GM18520 (cell line): ENCODE data around the gene IDH3A.

Experiments
- ATAC-seq: cut with Tn5 transposase; IDR thresholded peaks from one replicate; pipeline ENCODE4 v1.9.1; 2021; ENCODE audit not compliant: unreplicated experiment

The IDH3A gene

GRCh38 chr15:78149068-78149804 is at the start of gene IDH3A:
Gene IDH3A, plus strand, starts transcription at chr15:78149362. Its CDS starts 42 bp downstream, at chr15:78149404.
- peak; percentile 70 for ATAC-seq

DNA sequence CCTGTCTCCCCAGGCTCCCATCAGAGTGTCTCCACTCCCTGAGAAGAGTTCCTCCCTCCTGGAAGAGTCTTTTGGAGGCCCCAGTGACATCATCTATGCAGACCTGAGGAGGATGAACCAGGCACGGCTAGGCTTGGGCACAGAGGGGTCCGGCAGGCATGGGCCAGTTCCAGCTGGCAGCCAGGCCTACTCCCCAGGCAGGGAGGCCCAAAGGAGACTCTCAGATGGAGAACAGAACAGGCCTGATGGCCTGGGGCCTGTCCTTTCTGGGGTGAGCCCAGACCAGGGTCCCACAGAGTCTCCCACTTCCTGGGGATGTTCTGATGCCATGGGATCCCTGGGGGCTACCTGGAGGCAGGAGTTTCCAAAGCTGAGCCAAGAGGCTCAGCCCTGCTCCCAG is 48.3 kb upstream of the IDH3A start:
- ATAC-seq = no peak

- ATAC-seq = no peak
Observed at GRCh38 chr15:78101423-78102105, 47.6 kb upstream of the IDH3A start.

DNA sequence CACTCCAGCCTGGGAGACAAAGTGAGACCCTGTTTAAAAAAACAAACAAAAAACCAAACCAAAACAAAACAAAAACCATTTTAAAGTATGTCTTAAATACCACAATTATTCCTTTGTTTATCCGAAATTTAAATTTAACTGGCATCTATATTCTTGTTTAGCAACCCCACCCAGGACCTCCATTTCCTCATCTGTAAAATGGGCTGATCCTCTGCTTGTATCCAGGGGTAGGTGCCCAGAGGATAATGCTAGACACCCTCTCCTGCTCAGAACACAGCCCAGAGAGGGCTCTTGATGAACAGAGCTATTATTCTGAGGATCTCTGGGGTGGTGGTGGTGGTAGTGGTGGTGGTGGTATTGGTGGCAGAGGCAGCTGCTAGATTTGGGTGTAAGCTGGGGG is 47.0 kb upstream of the IDH3A start:
- ATAC-seq = no peak

DNA sequence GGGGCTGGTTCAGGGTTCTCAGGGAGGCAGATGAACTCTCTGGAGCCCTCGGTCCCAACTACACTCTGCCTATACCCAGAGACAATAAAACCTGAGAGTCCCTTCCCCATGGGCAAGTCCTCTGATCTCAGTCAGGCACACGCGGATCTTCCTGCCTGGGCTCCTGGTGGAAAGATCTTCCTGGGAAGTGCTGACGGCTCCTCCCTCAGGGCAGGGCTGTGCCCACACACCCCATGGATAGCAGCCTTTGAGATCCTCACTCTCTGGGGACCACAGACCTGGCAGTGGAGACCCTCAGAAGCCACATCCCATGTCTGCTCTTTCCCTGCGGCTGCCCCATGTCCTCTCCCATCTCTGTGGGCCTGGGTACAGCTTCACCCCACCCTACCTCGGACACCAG is 46.4 kb upstream of the IDH3A start:
- ATAC-seq = no peak

- ATAC-seq = peak; percentile 55
Observed at GRCh38 chr15:78103406-78104118, 45.6 kb upstream of the IDH3A start.

DNA sequence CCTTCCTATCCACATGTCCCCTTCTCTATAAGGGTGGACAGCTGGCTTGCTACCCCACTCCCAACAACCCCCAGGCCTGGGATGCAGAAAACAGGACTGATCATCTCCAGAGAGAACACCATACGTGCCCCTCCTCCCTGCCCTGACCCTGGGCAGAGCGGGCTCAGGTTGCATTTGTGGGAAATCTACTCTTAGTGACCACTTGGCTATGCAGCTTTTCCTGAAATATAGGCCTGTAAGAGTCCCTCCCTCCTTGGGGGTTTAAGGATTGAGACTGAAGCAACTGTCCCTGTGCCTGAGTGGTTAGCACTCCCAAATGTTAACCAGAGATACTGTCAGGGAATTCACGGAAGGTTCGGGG is 45.1 kb upstream of the IDH3A start:
- no peak for ATAC-seq

DNA sequence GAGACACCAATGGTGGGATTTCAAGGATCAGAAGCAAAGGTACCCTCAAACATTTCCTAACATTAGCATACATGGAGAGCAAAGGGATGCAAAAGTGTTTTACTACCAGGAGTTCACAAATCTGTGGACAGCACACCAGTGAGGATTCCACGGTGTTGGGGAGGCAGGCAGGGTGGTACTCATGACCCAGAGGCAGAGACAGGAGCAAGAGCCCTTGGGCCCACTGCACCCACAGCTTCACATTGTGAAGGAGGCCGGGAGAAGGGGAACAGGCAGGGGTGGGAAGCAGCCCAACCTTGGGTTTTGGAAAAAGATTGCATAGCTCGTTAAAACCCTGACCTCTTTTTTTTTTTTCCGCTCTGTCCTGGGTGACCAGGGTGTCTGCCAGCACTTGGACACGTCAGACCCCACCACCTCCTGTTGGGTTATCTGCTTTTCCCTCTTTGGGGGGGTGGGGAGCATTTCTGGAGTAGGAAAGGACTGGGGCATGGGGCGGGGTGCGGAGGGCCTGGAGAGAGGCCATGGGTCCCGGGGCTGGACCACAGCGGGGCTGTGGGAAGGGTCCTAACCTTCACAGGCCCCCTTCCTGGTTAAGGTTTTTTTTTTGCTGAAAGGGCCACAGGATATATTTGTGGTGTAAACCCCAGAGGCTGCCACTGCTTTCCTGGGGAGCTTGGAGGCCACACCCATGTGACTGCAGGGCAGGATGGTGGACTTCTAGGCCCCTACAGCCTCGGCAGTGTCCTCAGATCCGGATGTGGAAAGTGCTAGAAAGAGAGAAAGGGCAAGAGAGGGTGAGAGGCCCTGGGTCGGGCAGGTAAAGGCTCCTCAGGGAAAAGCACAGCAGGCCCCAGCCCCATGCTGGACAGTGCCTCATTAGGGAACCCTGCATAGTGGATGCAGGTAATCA is 44.3 kb upstream of the IDH3A start:
- ATAC-seq = no peak

DNA sequence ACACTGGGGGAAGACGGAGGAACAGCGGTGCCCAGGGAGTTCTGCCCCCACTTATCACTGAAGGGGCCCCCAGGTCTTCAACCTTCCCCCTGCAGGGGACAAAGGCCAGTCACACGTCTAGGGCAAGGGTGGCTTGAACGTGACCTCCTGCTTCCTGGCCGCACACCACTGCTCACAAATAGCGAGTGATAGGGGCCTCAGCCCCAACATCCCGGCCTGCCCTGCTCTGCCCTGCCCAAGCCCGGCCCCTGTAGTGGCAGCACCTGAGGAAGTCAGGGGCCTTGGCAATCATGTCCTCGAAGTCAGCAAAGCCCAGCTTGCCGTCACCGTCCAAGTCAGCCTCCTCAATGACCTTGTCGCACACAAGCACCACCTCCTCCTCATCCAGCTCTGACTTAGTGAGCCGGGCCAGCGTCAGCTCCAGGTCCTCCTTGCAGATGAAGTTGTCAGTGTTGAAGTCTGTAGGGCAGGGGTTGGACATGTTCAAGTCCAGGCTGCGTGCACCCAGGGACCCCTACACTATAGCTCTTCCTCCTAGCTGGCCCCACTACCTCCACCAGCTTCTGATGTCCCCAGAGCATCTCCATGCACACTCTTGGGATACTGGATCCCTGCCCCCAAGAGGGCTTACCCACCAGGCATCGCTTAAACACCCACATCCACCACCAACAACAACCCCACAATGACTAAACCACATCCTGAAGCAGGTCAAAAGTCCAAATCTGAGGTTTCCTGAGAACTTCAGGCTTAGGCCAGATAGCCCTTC is 43.5 kb upstream of the IDH3A start:
- ATAC-seq = no peak

DNA sequence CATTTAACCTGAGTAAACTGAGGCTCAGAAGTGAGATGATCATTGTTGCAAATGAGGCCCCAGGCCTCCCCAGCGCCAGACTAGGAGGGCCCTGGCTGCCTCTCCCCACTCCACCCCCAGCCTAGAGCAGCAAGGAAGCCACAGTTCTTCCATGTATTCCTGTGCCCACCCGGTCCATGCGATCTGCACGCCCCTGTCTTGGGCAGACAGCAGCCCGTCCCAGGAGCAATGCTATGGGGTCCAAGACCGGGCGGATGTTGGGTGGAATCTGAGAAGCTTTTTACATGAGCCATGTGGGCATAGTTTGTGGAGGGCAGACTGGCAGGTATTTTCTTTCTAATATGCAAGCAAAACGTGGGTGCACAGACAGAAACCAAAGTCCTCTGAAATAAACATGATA is 41.7 kb upstream of the IDH3A start:
- no peak for ATAC-seq

GRCh38 chr15:78108300-78109084 is 40.7 kb upstream of the IDH3A start:
- ATAC-seq = peak; percentile 36

DNA sequence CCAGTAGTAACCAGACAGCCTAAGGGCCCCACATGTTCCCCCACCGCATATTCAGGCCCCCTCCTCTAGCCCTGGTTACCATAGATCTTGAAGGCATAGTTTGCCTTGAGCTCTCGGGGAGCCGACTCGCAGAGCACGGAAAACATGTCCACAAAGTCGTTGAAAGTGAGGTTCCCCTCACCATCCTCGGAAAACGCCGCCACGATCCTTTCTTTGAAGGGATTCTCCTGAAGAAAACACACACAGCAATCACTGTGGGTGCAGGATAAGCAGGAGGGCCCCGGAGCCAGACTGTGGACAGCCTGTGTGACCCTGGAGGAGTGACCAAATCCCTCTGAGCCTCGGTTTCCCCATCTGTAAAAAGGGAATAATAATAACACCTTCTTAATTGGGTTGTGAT is 40.0 kb upstream of the IDH3A start:
- ATAC-seq = no peak

DNA sequence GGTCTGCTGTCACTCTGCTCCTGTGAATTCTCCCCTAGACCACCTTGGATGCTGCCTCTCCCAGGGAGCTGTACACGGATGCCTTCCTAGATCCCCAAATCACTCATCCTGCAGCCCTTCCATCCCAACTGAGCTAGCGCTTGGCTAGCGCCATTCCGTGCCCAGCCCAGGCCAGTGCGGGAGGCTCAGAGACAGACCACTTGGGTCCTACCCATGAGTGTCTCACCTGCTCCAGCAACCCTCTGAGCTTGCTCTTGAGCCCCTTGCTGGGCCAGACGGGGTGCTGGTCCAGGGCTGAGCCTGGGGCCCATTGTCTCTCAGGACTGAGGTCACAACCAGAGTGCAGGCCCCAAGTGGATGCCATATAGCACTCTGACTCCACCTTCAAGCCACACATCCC is 39.1 kb upstream of the IDH3A start:
- ATAC-seq = no peak

GRCh38 chr15:78110916-78111475 is 38.2 kb upstream of the IDH3A start:
- no peak for ATAC-seq

- no peak for ATAC-seq
Observed at GRCh38 chr15:78111788-78112187, 37.4 kb upstream of the IDH3A start.

- ATAC-seq = no peak
Observed at GRCh38 chr15:78112551-78112950, 36.6 kb upstream of the IDH3A start.

DNA sequence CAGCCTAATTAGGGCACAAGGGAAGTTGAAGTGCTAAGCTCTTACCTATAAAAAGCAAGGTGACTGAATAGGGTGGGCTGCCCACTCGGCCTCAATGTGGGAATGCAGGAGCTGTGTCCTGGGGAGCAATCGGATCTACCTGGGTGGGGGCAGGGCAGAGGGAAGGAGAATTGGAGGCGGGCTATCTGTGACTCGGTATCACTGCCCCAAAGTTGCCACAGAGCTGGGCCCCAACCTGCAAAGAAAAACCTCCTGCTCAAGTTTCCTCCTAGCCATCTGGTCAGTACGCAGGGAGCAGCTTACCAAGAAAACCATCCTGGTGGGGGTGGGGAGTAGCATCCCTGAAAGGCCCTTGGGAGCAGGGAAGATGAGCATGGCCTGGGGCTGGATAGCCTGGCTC is 28.6 kb upstream of the IDH3A start:
- no peak for ATAC-seq

DNA sequence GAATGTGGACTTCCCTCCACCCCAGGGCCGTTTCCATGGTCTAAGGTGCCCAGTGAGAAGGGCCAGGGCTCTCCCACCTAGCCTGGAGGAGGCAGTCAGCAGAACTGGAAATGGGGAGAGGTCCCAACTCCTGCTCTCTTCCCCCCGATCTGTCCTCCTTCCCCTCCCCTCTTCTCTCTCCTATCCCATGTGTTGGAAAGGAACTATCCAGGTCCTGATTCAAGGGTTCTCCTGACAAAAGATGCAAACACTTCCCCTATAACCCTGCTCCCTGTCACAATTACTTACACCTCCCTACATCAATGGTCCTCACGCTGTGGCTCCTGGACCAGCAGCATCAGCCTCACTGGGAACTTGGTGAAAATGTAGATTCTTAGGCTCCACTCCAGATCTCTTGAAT is 23.9 kb upstream of the IDH3A start:
- ATAC-seq = no peak

DNA sequence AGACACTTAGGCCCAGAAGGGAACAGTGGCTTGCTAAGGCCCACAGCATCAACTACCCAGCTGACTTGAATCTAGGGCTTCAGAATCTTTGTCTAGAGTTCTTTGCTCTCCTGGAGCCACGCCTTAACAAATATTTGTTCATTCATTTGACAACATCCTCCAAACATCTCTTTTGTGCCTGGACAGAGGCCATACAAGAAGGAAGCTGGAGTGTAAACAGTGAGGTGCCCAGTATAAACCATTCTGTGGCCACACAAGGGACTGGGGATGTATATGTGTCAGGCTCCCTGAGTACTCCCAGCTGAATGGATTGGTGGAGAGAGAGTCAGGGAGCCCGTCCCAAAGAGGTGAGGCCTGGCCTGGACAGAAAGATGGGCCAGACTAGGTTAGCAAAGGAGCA is 21.3 kb upstream of the IDH3A start:
- ATAC-seq = no peak
